ENCODE measurements around the gene MYO1E. TPM values are rescaled to one million over a fixed set of nuclear protein-coding genes. Genes with fewer than 3 reads are reported as not detected.

The MYO1E gene
- total and polyA plus RNA-seq, 8 donors = 31.4 to 101 (median 39.9) TPM

- Histone ChIP-seq H3K27ac (peak overlapping the region; percentile 34 to 51), H3K4me1 (peaks cover 15 to 17% of the 10 kb centered on the region in 2 donors), H3K36me3 (no peaks in the 10 kb centered on the region), H3K4me3 (no peak overlapping the region), H3K27me3 (no peaks in the 10 kb centered on the region), H3K9me3 (no peaks in the 10 kb centered on the region)
- TF ChIP-seq CTCF (IDR thresholded peaks at IDR 0.05) = no peak
- ATAC-seq = peak; percentile 42
- DNase-seq = peak in 1 of 4 donors; percentile 5
- intact Hi-C loops (cut with DNase I) = no loop called here
Measured at GRCh38 chr15:59292442-59293151, 80.1 kb downstream of the MYO1E start.

GRCh38 chr15:59291213-59291549 lies 81.5 kb downstream of the MYO1E start:
- Histone ChIP-seq H3K9me3 (no peaks in the 10 kb centered on the region), H3K36me3 (no peaks in the 10 kb centered on the region), H3K4me3 (no peak overlapping the region), H3K27ac (no peak overlapping the region), H3K4me1 (peaks cover 12 to 15% of the 10 kb centered on the region in 2 donors), H3K27me3 (no peaks in the 10 kb centered on the region)
- ATAC-seq = no peak
- DNase-seq = no peak
- intact Hi-C loops (cut with DNase I) = no loop called here
- TF ChIP-seq CTCF (IDR thresholded peaks at IDR 0.05) = no peak

- no peak for TF ChIP-seq CTCF (IDR thresholded peaks at IDR 0.05)
- Histone ChIP-seq H3K36me3 (no peaks in the 10 kb centered on the region), H3K27me3 (no peaks in the 10 kb centered on the region), H3K4me3 (no peak overlapping the region), H3K9me3 (no peaks in the 10 kb centered on the region), H3K4me1 (peaks cover 6 to 12% of the 10 kb centered on the region in 2 donors), H3K27ac (no peak overlapping the region)
- DNase-seq (no peak), ATAC-seq (no peak)
- intact Hi-C loops (cut with DNase I) = no loop called here
Measured at GRCh38 chr15:59290295-59291212, 82.1 kb downstream of the MYO1E start.

- Histone ChIP-seq H3K4me3 (no peak overlapping the region), H3K36me3 (no peaks in the 10 kb centered on the region), H3K27me3 (no peaks in the 10 kb centered on the region), H3K4me1 (peaks cover 0 to 2% of the 10 kb centered on the region in 2 donors), H3K27ac (no peak overlapping the region), H3K9me3 (no peaks in the 10 kb centered on the region)
- TF ChIP-seq CTCF (IDR thresholded peaks at IDR 0.05) = no peak
- ATAC-seq (no peak), DNase-seq (no peak)
- intact Hi-C loops (cut with DNase I) = no loop called here
Measured at GRCh38 chr15:59289574-59289973, 83.1 kb downstream of the MYO1E start.

- ATAC-seq (peak; percentile 66), DNase-seq (no peak)
- Histone ChIP-seq H3K4me1 (peaks cover 0 to 3% of the 10 kb centered on the region in 2 donors), H3K27ac (no peak overlapping the region), H3K36me3 (no peaks in the 10 kb centered on the region), H3K4me3 (no peak overlapping the region), H3K9me3 (no peaks in the 10 kb centered on the region), H3K27me3 (no peaks in the 10 kb centered on the region)
- intact Hi-C loops (cut with DNase I) = no loop called here
- TF ChIP-seq CTCF (IDR thresholded peaks at IDR 0.05) = no peak
Measured at GRCh38 chr15:59283717-59284391, 88.8 kb downstream of the MYO1E start.

Data from left lung (tissue), 10 donors.